ENCODE measurements around the gene NUPR1. TPM values are rescaled to one million over a fixed set of nuclear protein-coding genes. Genes with fewer than 3 reads are reported as not detected.

NUPR1 gene
- total and polyA plus RNA-seq, 2 of the 13 experiments (the other 11 are each of a cell fraction or from before 2014, with no cell fraction given) = 18.0 to 25.6 TPM

- TF ChIP-seq NPAS2 (CRISPR knock-in tag; IDR thresholded peaks at IDR 0.05; ENCODE audit: borderline replicate concordance) = no peak
- TF ChIP-seq PATZ1 (CRISPR knock-in tag; IDR thresholded peaks at IDR 0.05) = 0 out of 2 replicates have a peak, but pooled peaks have one; percentile 43
- TF ChIP-seq ZMYM3 (CRISPR knock-in tag; IDR thresholded peaks at IDR 0.05) = peak; percentile 58; the same call in 1 of the 2 replicates
- 0 out of 2 replicates have a peak, but pooled peaks have one; percentile 22 for TF ChIP-seq ZNF512B (CRISPR knock-in tag; IDR thresholded peaks at IDR 0.05; ENCODE audit: borderline replicate concordance)
- TF ChIP-seq HMGXB4 (CRISPR knock-in tag; IDR thresholded peaks at IDR 0.05; ENCODE audit: borderline replicate concordance in 1 of 2, low read depth in 1 of 2) = no peak
- TF ChIP-seq CBX2 (IDR thresholded peaks at IDR 0.05; ENCODE audit: low read depth, low read length) = no peak
- TF ChIP-seq CBX2 (CRISPR knock-in tag; IDR thresholded peaks at IDR 0.05; ENCODE audit: low read depth) = no peak
- TF ChIP-seq RFXANK (CRISPR knock-in tag; IDR thresholded peaks at IDR 0.05) = no peak
- TF ChIP-seq ATF3 (CRISPR knock-in tag; IDR thresholded peaks at IDR 0.05) = no peak
- TF ChIP-seq ZNF251 (CRISPR knock-in tag; IDR thresholded peaks at IDR 0.05) = no peak
- no peak for TF ChIP-seq HNF4A (CRISPR knock-in tag; IDR thresholded peaks at IDR 0.05)
- TF ChIP-seq HMGA1 (CRISPR knock-in tag; conservative IDR thresholded peaks at IDR 0.05) = no peak
- no peak for TF ChIP-seq JDP2 (CRISPR knock-in tag; IDR thresholded peaks at IDR 0.05; ENCODE audit: borderline replicate concordance)
- no peak for TF ChIP-seq AKAP8 (CRISPR knock-in tag; IDR thresholded peaks at IDR 0.05)
- no peak for TF ChIP-seq ZNF567 (CRISPR knock-in tag; IDR thresholded peaks at IDR 0.05; ENCODE audit: borderline replicate concordance)
- TF ChIP-seq MTA3 (CRISPR knock-in tag; IDR thresholded peaks at IDR 0.05) = no peak
- TF ChIP-seq LBX2 (CRISPR knock-in tag; IDR thresholded peaks at IDR 0.05; ENCODE audit: borderline replicate concordance) = no peak
- no peak for TF ChIP-seq ZNF607 (CRISPR knock-in tag; IDR thresholded peaks at IDR 0.05; ENCODE audit: borderline replicate concordance)
- no peak for TF ChIP-seq IRX3 (CRISPR knock-in tag; IDR thresholded peaks at IDR 0.05; ENCODE audit: borderline replicate concordance, low read depth)
- no peak for TF ChIP-seq MED8 (CRISPR knock-in tag; IDR thresholded peaks at IDR 0.05; ENCODE audit: insufficient replicate concordance)
- TF ChIP-seq ZNF572 (CRISPR knock-in tag; IDR thresholded peaks at IDR 0.05) = no peak
Measured at GRCh38 chr16:28531777-28532744, 6.7 kb downstream of the NUPR1 start (continued).
